HCEC 1CT (cell line): ENCODE results near the gene ARHGAP6.

ENCODE experiments used
- DNase-seq: peaks from one replicate; pipeline ENCODE4 v3.0.0-alpha.2; 2017

The ARHGAP6 gene

DNA sequence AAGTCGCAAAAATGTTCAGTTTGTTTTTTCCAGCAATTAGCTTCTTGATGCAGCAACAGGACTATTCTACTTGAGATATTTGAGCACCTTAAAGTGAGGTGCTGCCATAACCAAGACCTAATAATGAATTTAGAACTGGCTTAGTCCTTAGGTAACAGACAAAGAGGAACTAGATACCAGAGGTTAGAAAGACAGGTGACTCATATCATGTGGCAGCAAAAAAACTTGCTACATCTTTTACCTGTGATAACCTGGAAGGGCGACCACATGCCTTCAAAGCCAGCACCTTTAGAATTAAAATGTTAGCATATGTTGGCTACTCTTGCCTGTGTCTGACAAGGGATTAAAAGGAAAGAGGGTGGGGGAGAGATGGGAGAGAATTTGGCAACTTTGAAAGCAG, 90.4 kb downstream of the ARHGAP6 start:
- DNase-seq, result no peak

GRCh38 chrX:11567528-11568220, 98.0 kb downstream of the ARHGAP6 start:
- DNase-seq, result no peak

- no peak for DNase-seq
Observed at GRCh38 chrX:11566789-11567188, 98.9 kb downstream of the ARHGAP6 start.

DNA sequence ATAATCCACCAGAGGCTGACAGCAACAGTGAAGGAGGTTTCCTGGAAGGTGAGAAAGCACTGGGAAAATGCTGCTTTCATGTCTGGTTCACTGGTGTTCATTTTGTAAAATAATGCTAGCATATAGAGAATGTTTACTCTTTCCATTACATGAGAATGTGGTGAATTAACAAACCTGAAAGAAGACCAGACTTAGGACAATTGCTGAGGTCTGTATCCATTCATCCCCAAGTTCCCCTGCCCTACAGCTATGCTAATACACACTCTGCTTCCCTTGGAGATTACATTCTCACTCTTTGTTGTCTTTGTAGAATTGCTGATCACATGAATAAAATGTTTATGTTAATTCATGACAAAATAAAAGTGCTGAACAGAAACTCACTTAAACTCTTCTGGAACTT, 99.5 kb downstream of the ARHGAP6 start:
- no peak for DNase-seq

GRCh38 chrX:11564546-11564945, 101.2 kb downstream of the ARHGAP6 start:
- DNase-seq, result no peak

- DNase-seq, result no peak
Observed at GRCh38 chrX:11562570-11562969, 103.2 kb downstream of the ARHGAP6 start.

- DNase-seq, result peak; percentile 3
Observed at GRCh38 chrX:11558972-11559371, 106.7 kb downstream of the ARHGAP6 start.

DNA sequence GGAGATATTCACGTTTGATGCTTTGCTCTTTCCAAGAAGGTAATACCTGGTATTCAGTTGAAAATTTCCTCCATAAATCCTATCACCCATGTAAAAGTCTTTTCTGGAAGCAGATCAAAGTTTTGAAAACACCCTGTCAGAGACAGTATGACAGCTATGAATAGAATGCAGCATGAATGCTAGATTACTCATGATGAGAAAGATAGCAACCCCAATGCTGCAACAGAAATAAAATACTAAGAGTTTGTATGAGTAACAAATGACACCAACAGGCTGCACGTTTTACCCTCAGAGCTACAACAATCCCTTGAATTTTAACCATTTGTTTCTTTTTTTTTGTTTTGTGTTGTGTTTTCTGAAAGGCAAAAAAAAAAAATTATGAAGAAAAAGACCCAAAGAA, 108.6 kb downstream of the ARHGAP6 start:
- peak; percentile 76 for DNase-seq

DNA sequence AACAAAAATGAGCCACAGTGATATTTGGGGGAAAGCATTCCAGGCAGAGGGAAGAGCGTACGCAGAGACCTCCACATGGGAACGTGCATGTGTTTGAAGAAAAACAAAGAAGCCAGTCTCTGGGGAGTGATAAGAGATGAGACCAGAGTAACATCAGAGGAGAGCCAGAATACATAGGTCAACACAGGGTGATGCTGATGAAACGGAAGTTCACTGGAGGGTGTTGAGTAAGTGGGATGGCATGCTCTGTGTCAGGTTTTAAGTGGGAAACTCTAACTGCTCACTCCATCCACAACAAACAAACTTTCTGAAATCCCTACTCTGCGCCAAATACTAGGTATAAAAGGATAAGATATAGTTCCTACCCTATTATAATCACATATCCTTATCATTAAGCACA, 110.0 kb downstream of the ARHGAP6 start:
- DNase-seq, result peak; percentile 63

DNA sequence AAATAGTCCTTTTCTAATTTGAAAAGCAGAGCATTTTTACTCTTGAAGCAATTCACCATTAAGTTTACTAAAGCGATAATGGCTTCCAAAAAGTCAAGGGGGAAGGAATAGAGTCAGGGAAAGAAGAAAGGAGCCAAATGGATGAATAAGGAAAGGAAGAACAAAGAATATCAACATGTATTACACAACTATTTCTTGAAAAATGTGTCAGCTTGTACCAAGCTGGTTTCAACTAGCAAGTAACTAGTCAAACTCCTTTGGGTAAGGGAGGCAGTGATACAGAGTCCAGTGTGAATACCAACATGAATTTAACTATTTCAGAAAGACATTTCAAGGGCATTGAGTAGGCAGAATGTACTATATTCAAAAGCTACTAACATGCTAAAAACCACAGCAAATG, 112.1 kb downstream of the ARHGAP6 start:
- no peak for DNase-seq

DNA sequence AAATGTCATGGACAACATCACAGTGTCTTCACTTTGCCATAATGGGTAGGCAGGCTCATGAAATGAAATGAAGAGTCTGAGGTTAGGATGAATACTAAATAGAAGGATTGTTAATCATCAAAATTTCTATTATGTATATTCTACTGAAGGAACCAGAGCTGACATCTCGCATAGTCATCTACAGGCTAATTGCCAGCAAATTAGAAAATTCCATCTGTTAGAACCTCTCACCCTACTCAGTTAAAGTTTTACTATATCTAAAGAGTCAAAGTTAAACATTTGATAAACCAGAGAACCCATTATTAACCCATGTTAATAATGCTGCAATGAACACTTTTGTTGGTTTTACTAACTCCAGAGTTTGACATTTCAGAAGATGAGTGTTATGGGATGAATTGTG, 114.6 kb downstream of the ARHGAP6 start:
- no peak for DNase-seq

- DNase-seq, result no peak
Observed at GRCh38 chrX:11546917-11547316, 118.8 kb downstream of the ARHGAP6 start.

- DNase-seq, result no peak
Observed at GRCh38 chrX:11543249-11543648, 122.5 kb downstream of the ARHGAP6 start.

- DNase-seq, result no peak
Observed at GRCh38 chrX:11541510-11541909, 124.2 kb downstream of the ARHGAP6 start.

GRCh38 chrX:11540532-11541377, 125.0 kb downstream of the ARHGAP6 start:
- no peak for DNase-seq

GRCh38 chrX:11537141-11537540, 128.6 kb downstream of the ARHGAP6 start:
- no peak for DNase-seq

DNA sequence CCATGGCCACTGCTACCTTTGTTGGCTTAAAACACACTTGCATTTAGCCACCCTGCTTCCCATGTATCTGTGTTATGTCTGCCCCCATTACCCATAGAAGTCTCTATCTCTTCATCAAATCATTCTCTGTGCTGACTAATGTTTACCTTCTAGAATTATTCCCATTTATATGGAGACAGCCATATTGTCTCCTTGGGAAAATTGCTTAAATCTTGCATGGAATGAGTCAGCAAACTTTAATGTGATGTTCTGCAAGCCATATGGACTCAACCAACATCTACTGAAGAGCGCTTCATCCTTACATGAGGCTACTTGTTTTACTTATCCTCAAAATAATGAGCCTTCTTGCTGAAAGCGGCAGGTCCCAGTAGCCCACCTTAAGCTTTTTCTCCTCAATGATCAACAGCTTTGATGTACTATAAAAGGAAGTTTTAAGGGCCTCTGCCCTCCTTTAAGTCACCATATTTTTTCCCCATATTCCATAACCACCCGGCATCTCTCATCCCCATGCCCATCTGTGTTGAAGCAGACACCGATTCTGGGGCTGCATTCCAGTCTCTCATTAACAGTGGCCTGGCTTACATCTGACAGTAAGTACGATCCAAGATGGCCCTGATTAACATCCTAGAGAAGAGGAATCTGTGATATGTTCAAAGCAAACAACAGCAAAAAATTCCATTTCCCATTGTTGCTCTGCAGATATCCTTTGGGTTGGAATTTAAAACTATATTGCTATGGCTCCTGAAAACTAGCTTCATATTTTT, 130.4 kb downstream of the ARHGAP6 start:
- no peak for DNase-seq

- peak; percentile 74 for DNase-seq
Observed at GRCh38 chrX:11533199-11533651, 132.5 kb downstream of the ARHGAP6 start.

- DNase-seq, result peak; percentile 15
Observed at GRCh38 chrX:11532291-11533078, 133.2 kb downstream of the ARHGAP6 start.

- DNase-seq, result peak; percentile 10
Observed at GRCh38 chrX:11531226-11531625, 134.5 kb downstream of the ARHGAP6 start.

DNA sequence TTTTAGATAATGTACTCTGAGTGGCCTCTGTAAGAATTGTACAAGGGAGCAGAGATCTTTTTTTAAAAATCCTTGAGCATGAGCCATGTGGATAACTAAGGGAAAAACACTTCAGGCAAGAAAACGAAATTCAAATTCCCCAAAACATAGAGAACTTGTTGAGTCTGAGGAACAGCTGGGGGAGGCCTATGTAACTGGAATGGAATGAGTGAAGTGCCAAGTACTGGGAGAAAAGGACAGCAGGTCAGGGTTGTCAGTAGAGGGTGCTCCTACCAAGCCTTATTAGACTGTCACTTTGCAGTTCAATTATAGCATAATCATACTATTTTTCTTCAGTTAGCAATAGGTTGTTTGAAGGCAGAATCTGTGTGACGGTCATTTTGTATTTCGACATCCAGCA, 135.1 kb downstream of the ARHGAP6 start:
- DNase-seq, result peak; percentile 16

DNA sequence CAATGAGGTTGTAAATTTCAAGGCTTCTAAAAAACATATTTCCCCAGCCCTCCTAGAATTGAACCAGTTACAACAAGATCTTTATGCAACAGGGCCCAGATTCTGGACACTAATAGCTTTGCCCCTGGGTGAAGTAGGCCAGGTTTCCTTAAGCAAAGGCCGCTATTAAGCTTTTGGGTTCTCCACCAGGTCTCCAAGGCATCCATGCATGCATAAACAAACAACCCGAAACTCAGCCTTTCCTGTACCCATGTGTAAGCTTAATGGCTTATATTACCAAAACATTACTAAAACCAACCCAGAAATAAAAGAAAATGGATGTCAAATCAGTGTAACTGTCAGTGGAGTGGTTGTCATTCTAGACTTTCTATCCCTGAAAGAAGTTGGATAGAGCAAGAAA, 137.1 kb downstream of the ARHGAP6 start:
- DNase-seq, result no peak

DNA sequence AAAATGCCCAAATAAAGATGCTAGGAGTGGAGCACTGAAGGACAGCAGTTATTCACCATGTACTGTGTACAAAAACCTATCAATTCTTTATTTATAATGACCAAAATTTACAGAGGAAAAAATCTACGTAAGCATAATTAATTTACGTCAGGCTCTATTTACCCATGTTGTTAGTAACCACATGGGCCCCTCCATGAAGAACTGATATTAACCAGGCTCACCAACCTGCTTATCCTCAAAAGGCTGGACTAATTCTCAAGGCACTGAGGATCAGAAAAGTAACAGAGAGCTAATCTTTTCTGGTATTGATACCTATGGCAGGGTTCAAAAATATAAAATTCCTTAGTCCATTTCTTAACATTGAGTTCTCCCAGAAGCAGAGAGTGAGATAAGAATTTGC, 140.0 kb downstream of the ARHGAP6 start:
- DNase-seq, result no peak
